Measurements from ENCODE around the gene RNASE8.

Gene RNASE8

GRCh38 chr14:21058903-21059302 lies 1.3 kb downstream of the RNASE8 start:
- DNase-seq, result no peak
- no peak overlapping the region for H3K27ac ChIP-seq
- H3K36me3 ChIP-seq (replicated peaks), result no peaks in the 10 kb centered on the region
- no peaks in the 10 kb centered on the region for H3K27me3 ChIP-seq (replicated peaks)
- no peak overlapping the region for H3K4me3 ChIP-seq (ENCODE audit: low read depth, low read length)
- TF ChIP-seq CTCF (IDR thresholded peaks at IDR 0.05; ENCODE audit: low read depth, low read length, missing control alignments), result no peak
- in situ Hi-C loops (cut with HindIII; ENCODE audit: low pct_ligation_motif_present, low sequenced_read_pairs), result no loop called here

- Histone ChIP-seq H3K4me3 (ENCODE audit: low read depth, low read length) (no peak overlapping the region), H3K27ac (no peak overlapping the region), H3K27me3 (replicated peaks) (no peaks in the 10 kb centered on the region), H3K36me3 (replicated peaks) (no peaks in the 10 kb centered on the region)
- DNase-seq, result no peak
- in situ Hi-C loops (cut with HindIII; ENCODE audit: low pct_ligation_motif_present, low sequenced_read_pairs), result no loop called here
- no peak for TF ChIP-seq CTCF (IDR thresholded peaks at IDR 0.05; ENCODE audit: low read depth, low read length, missing control alignments)
These were observed 2.4 kb downstream of the RNASE8 start for GRCh38 chr14:21059842-21060613.

- Histone ChIP-seq H3K27ac (no peak overlapping the region), H3K4me3 (ENCODE audit: low read depth, low read length) (no peak overlapping the region), H3K36me3 (replicated peaks) (no peaks in the 10 kb centered on the region), H3K27me3 (replicated peaks) (no peaks in the 10 kb centered on the region)
- no peak for DNase-seq
- in situ Hi-C loops (cut with HindIII; ENCODE audit: low pct_ligation_motif_present, low sequenced_read_pairs), result no loop called here
- TF ChIP-seq CTCF (IDR thresholded peaks at IDR 0.05; ENCODE audit: low read depth, low read length, missing control alignments), result no peak
These were observed 3.2 kb downstream of the RNASE8 start for GRCh38 chr14:21060614-21061346.

GRCh38 chr14:21061347-21061668 lies 3.7 kb downstream of the RNASE8 start:
- in situ Hi-C loops (cut with HindIII; ENCODE audit: low pct_ligation_motif_present, low sequenced_read_pairs), result no loop called here
- Histone ChIP-seq H3K36me3 (replicated peaks) (no peaks in the 10 kb centered on the region), H3K27ac (no peak overlapping the region), H3K4me3 (ENCODE audit: low read depth, low read length) (no peak overlapping the region), H3K27me3 (replicated peaks) (no peaks in the 10 kb centered on the region)
- DNase-seq, result no peak
- no peak for TF ChIP-seq CTCF (IDR thresholded peaks at IDR 0.05; ENCODE audit: low read depth, low read length, missing control alignments)

GRCh38 chr14:21063479-21063878 lies 5.9 kb downstream of the RNASE8 start:
- Histone ChIP-seq H3K36me3 (replicated peaks) (no peaks in the 10 kb centered on the region), H3K27me3 (replicated peaks) (no peaks in the 10 kb centered on the region), H3K4me3 (ENCODE audit: low read depth, low read length) (no peak overlapping the region), H3K27ac (no peak overlapping the region)
- peak; percentile 84 for DNase-seq
- no peak for TF ChIP-seq CTCF (IDR thresholded peaks at IDR 0.05; ENCODE audit: low read depth, low read length, missing control alignments)
- in situ Hi-C loops (cut with HindIII; ENCODE audit: low pct_ligation_motif_present, low sequenced_read_pairs), result no loop called here

All from brain microvascular endothelial cell (primary cell).